Lung (tissue), 12 donors: ENCODE data around the gene GGNBP2. TPM values are rescaled to one million over a fixed set of nuclear protein-coding genes. Genes with fewer than 3 reads are reported as not detected.

Source experiments
- ATAC-seq: fragments of 200-7000 bp; cut with Tn5 transposase; one replicate; pipeline ENCODE4 v1.9.1; 2020; ENCODE audit warnings: moderate number of reproducible peaks; ENCODE audit not compliant: insufficient read depth, low FRiP score
- DNase-seq, 3 donors: peaks; one replicate each; pipeline ENCODE4 v3.0.0-alpha.2; 2013 to 2017
- H3K27ac ChIP-seq, 2 donors: one replicate each; pipeline ENCODE4 v1.5.1; 2013; ENCODE audit warnings: mild to moderate bottlenecking in 2 of 2, moderate library complexity in 2 of 2, control low read depth in 1 of 2, inconsistent platforms in 1 of 2, low read depth in 1 of 2, low read length in 1 of 2
- H3K27me3 ChIP-seq, 3 donors: one replicate each; pipeline ENCODE4 v1.5.1; 2013; ENCODE audit warnings: low read length in 2 of 3; ENCODE audit not compliant: control insufficient read depth in 3 of 3, insufficient read depth in 3 of 3
- H3K36me3 ChIP-seq, 4 donors: one replicate each; pipeline ENCODE4 v1.5.1; 2013; ENCODE audit warnings: low read length in 4 of 4, mild to moderate bottlenecking in 1 of 4, moderate library complexity in 1 of 4; ENCODE audit not compliant: control insufficient read depth in 4 of 4, insufficient read depth in 4 of 4
- H3K4me1 ChIP-seq, 5 donors: one replicate each; pipeline ENCODE4 v1.5.1; 2013; ENCODE audit warnings: low read length in 5 of 5, mild to moderate bottlenecking in 2 of 5, moderate library complexity in 1 of 5; ENCODE audit not compliant: control insufficient read depth in 5 of 5, insufficient read depth in 5 of 5
- H3K4me3 ChIP-seq: one replicate; pipeline ENCODE4 v1.5.1; 2013; ENCODE audit warnings: mild to moderate bottlenecking, control low read depth, moderate library complexity
- H3K9ac ChIP-seq, 2 donors: one replicate each; pipeline ENCODE4 v1.5.1; 2013; ENCODE audit warnings: low read length in 2 of 2, control low read depth in 1 of 2; ENCODE audit not compliant: insufficient read depth in 1 of 2
- H3K9me3 ChIP-seq, 4 donors: one replicate each; pipeline ENCODE4 v1.5.1; 2013; ENCODE audit warnings: low read length in 3 of 4, mild to moderate bottlenecking in 1 of 4, moderate library complexity in 1 of 4; ENCODE audit not compliant: control insufficient read depth in 4 of 4, insufficient read depth in 3 of 4
- WGBS, 2 donors: extraction: QIAGEN DNeasy Blood & Tissue Kit; methylation state at CpG; one replicate each; pipeline ENCODE4 v1.1.7; 2013; 5-methylcytosine and 5-hydroxymethylcytosine counted together
- polyA plus RNA-seq, 2 donors: library from polyadenylated mRNA; stranded (reverse); fragments of 200-250 nt; gene quantifications; one replicate each; pipeline ENCODE4 v1.2.1, GENCODE V29; 2013
- total RNA-seq, 2 donors: library from RNA; depleted of rRNA in 1 of 2; stranded (reverse); fragments of >200 nt in 1 of 2; gene quantifications; one replicate each; pipeline ENCODE4 v1.2.1, GENCODE V29; 2014 to 2021
- TF ChIP-seq, protein P1 (sequence below): IDR thresholded peaks from 2 replicates; pipeline ENCODE4 v1.5.1; 2012; ENCODE audit warnings: mild to moderate bottlenecking; ENCODE audit errors: control extremely low read depth, extremely low read depth
- donor health status: control.
- donor health status: control.
- donor health status: Bipolar disorder and iron deficiency.
- donor health status: healthy.
- donor health status: DM: yes; HTN: yes; CAD: no.

The GGNBP2 gene
- total and polyA plus RNA-seq, 4 donors: 40.0 to 86.7 (median 58.5) TPM

DNA sequence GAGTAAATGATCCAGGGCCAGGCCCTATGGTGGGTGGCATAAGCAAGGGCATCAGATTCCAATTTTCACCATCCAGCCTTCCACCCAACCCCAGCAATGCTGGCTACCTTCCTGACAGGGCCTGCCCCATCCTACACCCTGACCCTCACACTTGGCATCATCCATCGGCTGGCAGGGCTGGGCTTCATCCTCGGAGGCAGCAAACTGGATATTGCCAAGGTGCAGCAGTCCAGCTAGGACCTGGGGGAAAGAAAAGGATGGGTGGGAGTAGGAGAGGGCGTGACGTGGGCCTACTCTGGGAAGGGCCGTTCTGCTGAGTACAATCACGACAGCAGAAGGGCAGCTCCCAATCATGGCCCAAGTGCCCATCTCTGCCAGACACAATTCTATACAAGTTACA is 33.5 kb upstream of the GGNBP2 start:
- ATAC-seq (no peak), DNase-seq (no peak)
- no peaks in the 10 kb centered on the region for H3K4me1 ChIP-seq
- WGBS, 2 donors: 96 to 100% methylated on average over 6 of the region's 6 CpGs
- no peaks in the 10 kb centered on the region for H3K9me3 ChIP-seq
- TF ChIP-seq, protein P1, sequence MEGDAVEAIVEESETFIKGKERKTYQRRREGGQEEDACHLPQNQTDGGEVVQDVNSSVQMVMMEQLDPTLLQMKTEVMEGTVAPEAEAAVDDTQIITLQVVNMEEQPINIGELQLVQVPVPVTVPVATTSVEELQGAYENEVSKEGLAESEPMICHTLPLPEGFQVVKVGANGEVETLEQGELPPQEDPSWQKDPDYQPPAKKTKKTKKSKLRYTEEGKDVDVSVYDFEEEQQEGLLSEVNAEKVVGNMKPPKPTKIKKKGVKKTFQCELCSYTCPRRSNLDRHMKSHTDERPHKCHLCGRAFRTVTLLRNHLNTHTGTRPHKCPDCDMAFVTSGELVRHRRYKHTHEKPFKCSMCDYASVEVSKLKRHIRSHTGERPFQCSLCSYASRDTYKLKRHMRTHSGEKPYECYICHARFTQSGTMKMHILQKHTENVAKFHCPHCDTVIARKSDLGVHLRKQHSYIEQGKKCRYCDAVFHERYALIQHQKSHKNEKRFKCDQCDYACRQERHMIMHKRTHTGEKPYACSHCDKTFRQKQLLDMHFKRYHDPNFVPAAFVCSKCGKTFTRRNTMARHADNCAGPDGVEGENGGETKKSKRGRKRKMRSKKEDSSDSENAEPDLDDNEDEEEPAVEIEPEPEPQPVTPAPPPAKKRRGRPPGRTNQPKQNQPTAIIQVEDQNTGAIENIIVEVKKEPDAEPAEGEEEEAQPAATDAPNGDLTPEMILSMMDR: no peak
- peaks cover 3 to 48% (median 8%) of the 10 kb centered on the region in 4 donors for H3K36me3 ChIP-seq
- H3K4me3 ChIP-seq: no peak overlapping the region
- H3K27me3 ChIP-seq: no peaks in the 10 kb centered on the region
- H3K9ac ChIP-seq: no peak overlapping the region
- no peak overlapping the region for H3K27ac ChIP-seq

DNA sequence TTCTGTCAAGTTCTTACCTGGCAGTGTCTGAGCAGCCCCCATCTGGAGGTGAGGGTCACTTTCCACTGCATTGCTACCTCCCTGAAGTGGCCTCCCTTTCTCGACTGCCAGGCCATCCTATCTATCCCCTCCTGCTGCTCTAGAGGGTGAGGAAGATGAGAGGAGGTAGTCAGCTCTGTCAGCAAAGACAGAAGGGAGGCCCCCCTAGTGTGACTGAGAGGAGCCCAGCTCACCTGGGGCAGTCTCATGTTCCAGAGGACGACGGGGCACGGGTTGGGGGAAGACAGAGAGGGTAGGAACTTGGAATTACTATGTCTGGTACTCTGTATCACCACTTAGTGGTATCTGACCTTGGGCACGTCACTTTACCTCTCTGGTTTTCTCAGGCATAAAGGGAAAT is 32.1 kb upstream of the GGNBP2 start:
- no peaks in the 10 kb centered on the region for H3K9me3 ChIP-seq
- ATAC-seq (no peak), DNase-seq (no peak)
- H3K27me3 ChIP-seq: no peaks in the 10 kb centered on the region
- H3K27ac ChIP-seq: no peak overlapping the region
- H3K4me3 ChIP-seq: no peak overlapping the region
- 95% methylated on average over 5 of the region's 5 CpGs for WGBS, 2 donors
- TF ChIP-seq, protein P1: no peak
- H3K4me1 ChIP-seq: no peaks in the 10 kb centered on the region
- H3K9ac ChIP-seq: no peak overlapping the region
- H3K36me3 ChIP-seq: peaks cover 3 to 39% (median 6%) of the 10 kb centered on the region in 4 donors

- no peaks in the 10 kb centered on the region for H3K9me3 ChIP-seq
- ATAC-seq: no peak
These were observed 29.9 kb upstream of the GGNBP2 start for GRCh38 chr17:36514856-36515255.

More at GRCh38 chr17:36514856-36515255, 29.9 kb upstream of the GGNBP2 start:
- TF ChIP-seq, protein P1: no peak
- no peak for DNase-seq
- H3K27ac ChIP-seq: no peak overlapping the region
- peaks cover 3 to 35% (median 5%) of the 10 kb centered on the region in 4 donors for H3K36me3 ChIP-seq
- no peaks in the 10 kb centered on the region for H3K27me3 ChIP-seq
- H3K4me1 ChIP-seq: no peaks in the 10 kb centered on the region
- no peak overlapping the region for H3K4me3 ChIP-seq
- 93 to 96% methylated on average over 3 of the region's 3 CpGs for WGBS, 2 donors
- H3K9ac ChIP-seq: no peak overlapping the region
